ENCODE data around the gene UGGT2. TPM values are rescaled to one million over a fixed set of nuclear protein-coding genes. Genes with fewer than 3 reads are reported as not detected.

Gene UGGT2
- total and polyA plus RNA-seq, 7 donors: 1.2 to 40.2 (median 32.7) TPM

DNA sequence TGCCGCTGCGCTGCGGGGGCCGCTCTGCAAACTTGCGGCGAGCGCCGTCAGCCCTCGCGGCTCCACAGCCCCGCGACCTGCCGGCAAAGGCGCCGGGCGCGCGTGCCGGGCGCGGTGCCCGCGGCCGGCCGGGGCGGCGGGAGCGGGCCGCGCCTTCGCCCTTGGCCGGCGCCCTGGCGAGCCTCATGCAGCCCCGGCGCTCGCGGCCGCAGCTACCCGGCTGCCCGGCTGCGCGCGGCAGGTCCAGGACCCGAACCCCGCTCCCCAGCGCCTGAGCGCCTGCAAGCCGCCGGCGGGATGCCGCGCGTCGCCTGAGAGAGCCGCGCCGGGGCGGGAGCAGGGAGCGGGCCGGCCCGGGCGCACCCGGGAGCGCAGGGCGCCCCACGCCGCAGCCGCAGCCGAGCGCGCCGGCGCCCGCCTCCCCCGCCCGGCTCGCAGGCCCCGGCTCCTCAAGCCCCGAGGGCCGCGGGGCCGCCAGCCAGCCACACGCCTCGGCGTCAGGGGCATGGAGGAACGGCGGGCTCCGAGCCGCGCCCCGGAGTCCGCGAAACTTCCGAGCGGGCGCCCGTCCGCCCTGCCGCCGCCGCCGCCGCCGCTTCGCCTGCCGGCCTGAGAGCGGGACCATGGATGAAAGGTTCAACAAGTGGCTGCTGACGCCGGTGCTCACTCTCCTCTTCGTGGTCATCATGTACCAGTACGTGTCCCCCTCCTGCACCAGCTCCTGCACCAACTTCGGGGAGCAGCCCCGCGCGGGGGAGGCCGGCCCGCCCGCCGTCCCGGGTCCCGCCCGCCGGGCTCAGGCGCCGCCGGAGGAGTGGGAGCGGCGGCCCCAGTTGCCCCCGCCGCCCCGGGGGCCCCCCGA, 37.3 kb upstream of the UGGT2 start:
- no peak for DNase-seq
- Histone ChIP-seq H3K36me3 (no peaks in the 10 kb centered on the region), H3K4me3 (peak overlapping the region in 3 of 4 donors; percentile 37 to 53 (median 46)), H3K27ac (peak overlapping the region in 1 of 4 donors; percentile 57), H3K4me1 (peaks cover 0 to 19% (median 13%) of the 10 kb centered on the region in 4 donors), H3K27me3 (peaks cover 14 to 80% (median 53%) of the 10 kb centered on the region in 3 donors), H3K9me3 (no peaks in the 10 kb centered on the region)
- intact Hi-C loops (cut with DNase I): no loop called here
- TF ChIP-seq POLR2A (IDR thresholded peaks at IDR 0.05) (no peak), EP300 (IDR thresholded peaks at IDR 0.05) (no peak), CTCF (IDR thresholded peaks at IDR 0.05) (no peak), POLR2AphosphoS5 (IDR thresholded peaks at IDR 0.05) (no peak)
- WGBS, 2 donors: 1% methylated on average over 133 of the region's 133 CpGs

DNA sequence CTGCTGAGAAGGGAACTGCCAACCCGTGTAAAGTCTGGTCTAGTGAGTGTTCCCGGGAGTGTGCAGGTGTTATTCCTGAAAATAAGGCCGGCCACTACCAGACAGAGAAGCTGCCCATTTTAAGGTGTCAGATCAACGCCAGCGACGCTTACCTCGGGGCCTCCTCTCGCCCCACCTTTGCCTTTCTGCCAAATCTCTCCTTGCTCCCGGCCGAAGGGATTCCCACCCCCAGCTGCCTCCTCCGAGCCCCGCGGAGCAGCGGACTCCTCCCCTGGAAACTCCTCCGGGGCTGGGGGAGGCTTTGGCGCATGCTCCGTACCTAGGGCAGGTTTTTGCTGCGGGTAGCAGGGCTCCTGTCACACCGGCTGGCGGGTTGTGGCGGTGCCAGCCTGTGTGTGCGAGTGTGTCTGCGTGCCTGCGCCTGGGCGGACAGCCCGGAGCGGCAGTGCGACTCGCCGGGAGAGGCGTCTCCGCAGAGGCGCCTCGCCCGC, 36.6 kb upstream of the UGGT2 start, which contains the start of gene HS6ST3:
Gene HS6ST3, plus strand, starts transcription at position 359 of the 491 bp plus-strand sequence.
- Histone ChIP-seq H3K9me3 (no peaks in the 10 kb centered on the region), H3K36me3 (no peaks in the 10 kb centered on the region), H3K4me3 (peak within 1 kb of the TSS in 3 of 4 donors; percentile 37 to 53 (median 46)), H3K4me1 (peaks cover 0 to 19% (median 13%) of the 10 kb centered on the region in 4 donors), H3K27ac (peak within 1 kb of the TSS in 1 of 4 donors; percentile 57), H3K27me3 (peaks cover 14 to 79% (median 53%) of the 10 kb centered on the region in 3 donors)
- intact Hi-C loops (cut with DNase I): no loop called here
- DNase-seq: no peak
- WGBS, 2 donors: 1 to 2% methylated on average over 35 of the region's 35 CpGs
- TF ChIP-seq EP300 (IDR thresholded peaks at IDR 0.05) (no peak), POLR2AphosphoS5 (IDR thresholded peaks at IDR 0.05) (no peak), CTCF (IDR thresholded peaks at IDR 0.05) (no peak), POLR2A (IDR thresholded peaks at IDR 0.05) (no peak)

DNA sequence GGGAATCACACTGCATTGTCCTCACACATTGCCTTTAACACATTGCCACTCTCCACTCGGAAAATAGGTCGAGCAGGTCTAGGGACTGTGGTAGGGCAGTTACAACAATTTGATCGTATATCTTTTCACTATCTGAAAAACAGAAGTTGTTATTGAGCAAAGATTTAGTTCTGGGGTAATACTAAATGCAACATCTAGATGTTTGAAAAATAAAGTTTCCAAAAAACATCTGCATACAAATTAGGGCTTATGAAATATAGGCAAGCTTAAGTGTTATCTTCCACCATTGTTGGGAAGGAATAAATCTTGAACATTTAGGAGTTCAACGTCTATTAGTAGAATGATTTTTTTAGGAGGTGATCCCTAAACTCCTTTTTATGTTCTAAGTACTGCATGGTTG, 35.9 kb upstream of the UGGT2 start:
- no peak for TF ChIP-seq EP300 (IDR thresholded peaks at IDR 0.05)
- Histone ChIP-seq H3K4me3 (no peak overlapping the region), H3K4me1 (peaks cover 0 to 19% (median 13%) of the 10 kb centered on the region in 4 donors), H3K36me3 (no peaks in the 10 kb centered on the region), H3K27me3 (peaks cover 14 to 73% (median 49%) of the 10 kb centered on the region in 3 donors), H3K9me3 (no peaks in the 10 kb centered on the region), H3K27ac (no peak overlapping the region)
- intact Hi-C loops (cut with DNase I): no loop called here
- no peak for DNase-seq
- 60 to 69% methylated on average over 4 of the region's 4 CpGs for WGBS, 2 donors

GRCh38 chr13:96086736-96087135, 33.5 kb upstream of the UGGT2 start:
- H3K4me3 ChIP-seq: no peak overlapping the region
- DNase-seq: no peak
- intact Hi-C loops (cut with DNase I): no loop called here
- no peaks in the 10 kb centered on the region for H3K36me3 ChIP-seq
- peaks cover 0 to 17% (median 13%) of the 10 kb centered on the region in 4 donors for H3K4me1 ChIP-seq
- H3K27me3 ChIP-seq: peaks cover 14 to 49% (median 31%) of the 10 kb centered on the region in 3 donors
- no peak overlapping the region for H3K27ac ChIP-seq
- WGBS, 2 donors: 95 to 98% methylated on average over 1 of the region's 1 CpG
- H3K9me3 ChIP-seq: no peaks in the 10 kb centered on the region
- TF ChIP-seq CTCF (IDR thresholded peaks at IDR 0.05) (no peak), EP300 (IDR thresholded peaks at IDR 0.05) (no peak), POLR2A (IDR thresholded peaks at IDR 0.05) (no peak), POLR2AphosphoS5 (IDR thresholded peaks at IDR 0.05) (no peak)

- TF ChIP-seq CTCF (IDR thresholded peaks at IDR 0.05) (no peak), POLR2A (IDR thresholded peaks at IDR 0.05) (no peak), EP300 (IDR thresholded peaks at IDR 0.05) (no peak), POLR2AphosphoS5 (IDR thresholded peaks at IDR 0.05) (no peak)
- Histone ChIP-seq H3K9me3 (no peaks in the 10 kb centered on the region), H3K4me3 (no peak overlapping the region), H3K27ac (no peak overlapping the region), H3K36me3 (no peaks in the 10 kb centered on the region), H3K27me3 (peaks cover 0 to 12% (median 0%) of the 10 kb centered on the region in 3 donors), H3K4me1 (no peaks in the 10 kb centered on the region)
- intact Hi-C loops (cut with DNase I): no loop called here
- no peak for DNase-seq
Measured at GRCh38 chr13:96082640-96083039, 29.4 kb upstream of the UGGT2 start.
